Activated CD8-positive, alpha-beta T cell treated with anti-CD3 and anti-CD28 coated beads, Interleukin-2, amount 10 ng/mL, durations not matched to agents 7 days and 5 days (primary cell): ENCODE measurements around the gene GNPTAB. TPM values are rescaled to one million over a fixed set of nuclear protein-coding genes. Genes with fewer than 3 reads are reported as not detected.

ENCODE experiments used
- ATAC-seq: fragments of 150-1000 bp; cut with Tn5 transposase; one replicate; pipeline ENCODE4 v1.10.0; 2021; ENCODE audit warnings: moderate library complexity
- CTCF ChIA-PET: fragments of 350-600 bp; sonication (Branson Sonifier 250); formaldehyde crosslinking; loops from one replicate; lab custom pipeline; 2021; ENCODE audit warnings: antibody characterized with exemption; lab: Charles Lee
- POLR2A ChIA-PET: fragments of 350-600 bp; sonication (Branson Sonifier 250); formaldehyde crosslinking; loops from one replicate; lab custom pipeline; 2021; ENCODE audit warnings: antibody characterized with exemption; lab: Charles Lee
- DNase-seq: peaks from one replicate; pipeline ENCODE4 v3.0.0-alpha.2; 2020
- H3K27ac Mint-ChIP-seq: one replicate; pipeline ENCODE4 v1.8.0; 2021; ENCODE audit warnings: mild to moderate bottlenecking, mixed read lengths
- H3K27me3 Mint-ChIP-seq: one replicate; pipeline ENCODE4 v1.8.0; 2021; ENCODE audit warnings: low read depth, mixed read lengths
- H3K36me3 Mint-ChIP-seq: one replicate; pipeline ENCODE4 v1.8.0; 2021; ENCODE audit warnings: low read depth, mixed read lengths
- H3K4me1 Mint-ChIP-seq: one replicate; pipeline ENCODE4 v1.8.0; 2021; ENCODE audit warnings: low read depth, mixed read lengths
- H3K4me3 Mint-ChIP-seq: one replicate; pipeline ENCODE4 v1.8.0; 2021; ENCODE audit warnings: mild to moderate bottlenecking, mixed read lengths
- H3K9me3 Mint-ChIP-seq: one replicate; pipeline ENCODE4 v1.8.0; 2022; ENCODE audit warnings: mixed read lengths; ENCODE audit not compliant: insufficient read depth
- total RNA-seq, 2 experiments: library from RNA; stranded (reverse); gene quantifications; one replicate each; pipeline ENCODE4 v1.2.3, GENCODE V29; 2021

Gene GNPTAB
- total RNA-seq, 2 experiments from 2014 or later, result 104 to 109 TPM

- CTCF ChIA-PET, result interaction anchor here (0.6 to 2.6 kb wide), 27 partner anchors 8 to 352 kb away, joined by 3 to 13 read pairs (median 4); partner anchors contain the start of genes ARL1 and GNPTAB
- ATAC-seq (no peak), DNase-seq (no peak)
- H3K36me3 Mint-ChIP-seq, result peaks cover 55% of the 10 kb centered on the region
- H3K27me3 Mint-ChIP-seq, result no peaks in the 10 kb centered on the region
- no peaks in the 10 kb centered on the region for H3K4me1 Mint-ChIP-seq
- no peak overlapping the region for H3K27ac Mint-ChIP-seq
- POLR2A ChIA-PET, result interaction anchor here (0.6 kb wide), 1 partner anchor 391 kb away, joined by 3 read pairs; no protein-coding TSS in a partner anchor
- no peak overlapping the region for H3K4me3 Mint-ChIP-seq
- no peaks in the 10 kb centered on the region for H3K9me3 Mint-ChIP-seq
Measured at GRCh38 chr12:101759396-101760047, 71.2 kb downstream of the GNPTAB start.

- Mint-ChIP-seq H3K4me1 (peaks cover 4% of the 10 kb centered on the region), H3K27ac (no peak overlapping the region), H3K9me3 (no peaks in the 10 kb centered on the region), H3K4me3 (no peak overlapping the region), H3K36me3 (peaks cover 70% of the 10 kb centered on the region), H3K27me3 (no peaks in the 10 kb centered on the region)
- DNase-seq, result no peak
- CTCF ChIA-PET, result interaction anchor here (0.8 kb wide), 1 partner anchor 10 kb away, joined by 4 read pairs; no protein-coding TSS in a partner anchor
- ATAC-seq, result no peak
- POLR2A ChIA-PET, result no interaction called here
Measured at GRCh38 chr12:101750152-101750551, 80.6 kb downstream of the GNPTAB start.

GRCh38 chr12:101749657-101750056 is 81.1 kb downstream of the GNPTAB start:
- DNase-seq, result no peak
- POLR2A ChIA-PET, result no interaction called here
- CTCF ChIA-PET, result interaction anchor here (0.8 kb wide), 1 partner anchor 10 kb away, joined by 4 read pairs; no protein-coding TSS in a partner anchor
- Mint-ChIP-seq H3K4me1 (peaks cover 4% of the 10 kb centered on the region), H3K4me3 (no peak overlapping the region), H3K27me3 (no peaks in the 10 kb centered on the region), H3K9me3 (no peaks in the 10 kb centered on the region), H3K36me3 (peaks cover 70% of the 10 kb centered on the region), H3K27ac (peak overlapping the region; percentile 4)
- no peak for ATAC-seq

- peaks cover 76% of the 10 kb centered on the region for H3K36me3 Mint-ChIP-seq
Measured at GRCh38 chr12:101748907-101749306, 81.9 kb downstream of the GNPTAB start.

GRCh38 chr12:101747697-101748096 is 83.1 kb downstream of the GNPTAB start:
- DNase-seq (no peak), ATAC-seq (no peak)
- H3K27me3 Mint-ChIP-seq, result no peaks in the 10 kb centered on the region
- ChIA-PET CTCF (interaction anchor here (1.2 kb wide), 1 partner anchor 12 kb away, joined by 5 read pairs; no protein-coding TSS in a partner anchor), POLR2A (no interaction called here)
- peaks cover 79% of the 10 kb centered on the region for H3K36me3 Mint-ChIP-seq
- peak overlapping the region; percentile 47 for H3K27ac Mint-ChIP-seq
- no peak overlapping the region for H3K4me3 Mint-ChIP-seq
- H3K4me1 Mint-ChIP-seq, result peaks cover 21% of the 10 kb centered on the region
- no peaks in the 10 kb centered on the region for H3K9me3 Mint-ChIP-seq

More at GRCh38 chr12:101748907-101749306, 81.9 kb downstream of the GNPTAB start:
- Mint-ChIP-seq H3K27ac (no peak overlapping the region), H3K9me3 (no peaks in the 10 kb centered on the region), H3K4me3 (no peak overlapping the region), H3K4me1 (peaks cover 10% of the 10 kb centered on the region), H3K27me3 (no peaks in the 10 kb centered on the region)
- POLR2A ChIA-PET, result no interaction called here
- CTCF ChIA-PET, result interaction anchor here (0.8 to 1.2 kb wide), 5 partner anchors 11 to 184 kb away, joined by 3 to 5 read pairs (median 3); no protein-coding TSS in a partner anchor
- DNase-seq (no peak), ATAC-seq (no peak)

GRCh38 chr12:101746661-101747060 is 84.1 kb downstream of the GNPTAB start:
- Mint-ChIP-seq H3K36me3 (peaks cover 71% of the 10 kb centered on the region), H3K27ac (no peak overlapping the region), H3K9me3 (no peaks in the 10 kb centered on the region), H3K4me3 (no peak overlapping the region), H3K4me1 (peaks cover 21% of the 10 kb centered on the region), H3K27me3 (no peaks in the 10 kb centered on the region)
- ChIA-PET POLR2A (interaction anchor here (0.7 kb wide), 1 partner anchor 41 kb away, joined by 3 read pairs; no protein-coding TSS in a partner anchor), CTCF (interaction anchor here (1.5 kb wide), 1 partner anchor 27 kb away, joined by 3 read pairs; no protein-coding TSS in a partner anchor)
- DNase-seq (no peak), ATAC-seq (no peak)

GRCh38 chr12:101746196-101746595 is 84.6 kb downstream of the GNPTAB start:
- Mint-ChIP-seq H3K27me3 (no peaks in the 10 kb centered on the region), H3K27ac (no peak overlapping the region)
- POLR2A ChIA-PET, result no interaction called here

GRCh38 chr12:101745481-101745880 is 85.3 kb downstream of the GNPTAB start:
- POLR2A ChIA-PET, result no interaction called here
- ATAC-seq, result no peak
- no peak overlapping the region for H3K4me3 Mint-ChIP-seq

More at GRCh38 chr12:101746196-101746595, 84.6 kb downstream of the GNPTAB start:
- Mint-ChIP-seq H3K4me1 (peaks cover 21% of the 10 kb centered on the region), H3K4me3 (no peak overlapping the region), H3K36me3 (peaks cover 70% of the 10 kb centered on the region), H3K9me3 (no peaks in the 10 kb centered on the region)
- CTCF ChIA-PET, result interaction anchor here (1.5 kb wide), 1 partner anchor 28 kb away, joined by 3 read pairs; no protein-coding TSS in a partner anchor
- ATAC-seq, result no peak
- no peak for DNase-seq

GRCh38 chr12:101743724-101744472 is 86.9 kb downstream of the GNPTAB start:
- H3K4me1 Mint-ChIP-seq, result peaks cover 17% of the 10 kb centered on the region
- H3K27me3 Mint-ChIP-seq, result no peaks in the 10 kb centered on the region
- no peak overlapping the region for H3K27ac Mint-ChIP-seq
- ATAC-seq (peak; percentile 63), DNase-seq (peak; percentile 30)
- H3K4me3 Mint-ChIP-seq, result no peak overlapping the region
- H3K9me3 Mint-ChIP-seq, result no peaks in the 10 kb centered on the region
- ChIA-PET CTCF (interaction anchor here (1.0 to 1.3 kb wide), 3 partner anchors 14 to 329 kb away, joined by 3 to 4 read pairs (median 3); no protein-coding TSS in a partner anchor), POLR2A (interaction anchor here (0.6 kb wide), 1 partner anchor 8 kb away, joined by 7 read pairs; no protein-coding TSS in a partner anchor)
- peaks cover 47% of the 10 kb centered on the region for H3K36me3 Mint-ChIP-seq

More at GRCh38 chr12:101745481-101745880, 85.3 kb downstream of the GNPTAB start:
- no peak for DNase-seq
- peaks cover 21% of the 10 kb centered on the region for H3K4me1 Mint-ChIP-seq
- H3K9me3 Mint-ChIP-seq, result no peaks in the 10 kb centered on the region
- H3K27ac Mint-ChIP-seq, result no peak overlapping the region
- no peaks in the 10 kb centered on the region for H3K27me3 Mint-ChIP-seq
- CTCF ChIA-PET, result no interaction called here
- H3K36me3 Mint-ChIP-seq, result peaks cover 63% of the 10 kb centered on the region

- Mint-ChIP-seq H3K4me1 (peaks cover 17% of the 10 kb centered on the region), H3K27ac (no peak overlapping the region), H3K36me3 (peaks cover 44% of the 10 kb centered on the region), H3K4me3 (no peak overlapping the region), H3K9me3 (no peaks in the 10 kb centered on the region), H3K27me3 (no peaks in the 10 kb centered on the region)
- no peak for ATAC-seq
- CTCF ChIA-PET, result interaction anchor here (1.3 kb wide), 1 partner anchor 14 kb away, joined by 4 read pairs; no protein-coding TSS in a partner anchor
- DNase-seq, result no peak
- POLR2A ChIA-PET, result interaction anchor here (0.6 kb wide), 1 partner anchor 9 kb away, joined by 7 read pairs; no protein-coding TSS in a partner anchor
Measured at GRCh38 chr12:101743242-101743641, 87.5 kb downstream of the GNPTAB start.

GRCh38 chr12:101740980-101741379 is 89.8 kb downstream of the GNPTAB start:
- ATAC-seq, result no peak
- ChIA-PET POLR2A (no interaction called here), CTCF (no interaction called here)
- Mint-ChIP-seq H3K36me3 (peaks cover 34% of the 10 kb centered on the region), H3K9me3 (no peaks in the 10 kb centered on the region), H3K4me1 (peaks cover 17% of the 10 kb centered on the region), H3K27ac (no peak overlapping the region), H3K4me3 (no peak overlapping the region), H3K27me3 (no peaks in the 10 kb centered on the region)
- no peak for DNase-seq
